MV-4-11 (cell line): Measurements from ENCODE around the gene NXNL2.
A peak's percentile ranks its signal among the peaks of the same experiment; 100 is the strongest.

Experiments used
- DNase-seq: peaks from one replicate; lab custom pipeline; 2025; lab: John Stamatoyannopoulos, UW

Gene NXNL2

GRCh38 chr9:88534456-88535225 lies at the start of gene NXNL2:
NXNL2 (plus strand) TSS chr9:88535178; CDS start chr9:88535435, 257 bp downstream.
- DNase-seq: no peak

DNA sequence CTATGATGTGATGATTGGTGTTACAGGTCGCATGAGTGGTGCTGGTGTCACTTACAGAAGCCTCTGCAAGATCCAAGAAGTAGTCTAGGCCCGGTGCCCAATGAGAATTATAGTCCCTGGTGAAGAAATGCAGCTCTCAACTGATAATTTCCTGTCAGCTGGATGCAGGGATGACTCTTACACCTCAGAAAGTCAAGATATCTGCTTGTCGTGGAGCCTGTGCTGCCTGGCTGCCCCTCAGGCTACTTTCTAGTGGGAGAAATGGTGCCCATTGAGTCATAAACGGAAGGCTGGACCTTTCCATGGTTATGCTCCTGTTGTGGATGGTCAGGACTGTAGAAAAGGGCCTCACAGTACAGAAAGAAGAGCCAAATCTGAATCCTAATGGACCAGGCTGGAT lies 46.8 kb upstream of the NXNL2 start:
- no peak for DNase-seq

- no peak for DNase-seq
These were observed 39.8 kb upstream of the NXNL2 start for GRCh38 chr9:88494983-88495721.

- DNase-seq: no peak
These were observed 37.8 kb upstream of the NXNL2 start for GRCh38 chr9:88497224-88497623.

DNA sequence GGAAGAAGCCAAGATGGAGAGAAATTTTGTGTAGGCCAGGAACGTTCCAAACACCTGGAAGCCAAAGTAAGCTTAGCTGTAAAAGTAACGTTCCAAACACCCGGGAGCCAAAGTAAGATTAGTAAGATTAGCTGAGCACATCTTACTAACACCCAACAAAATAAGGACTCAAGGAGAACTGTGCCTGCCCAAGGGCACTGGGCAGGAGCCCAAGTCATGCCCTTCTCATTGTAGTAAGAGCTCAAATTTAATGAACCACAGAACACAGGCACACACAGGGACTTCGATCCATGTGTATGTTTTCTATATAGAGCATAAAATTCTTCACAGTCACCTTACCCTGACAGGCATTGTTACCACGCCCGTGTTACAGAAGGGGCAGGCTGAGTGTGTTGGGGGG lies 36.1 kb upstream of the NXNL2 start:
- no peak for DNase-seq

GRCh38 chr9:88501086-88501485 lies 33.9 kb upstream of the NXNL2 start:
- DNase-seq: no peak

- no peak for DNase-seq
These were observed 32.4 kb upstream of the NXNL2 start for GRCh38 chr9:88502552-88503034.

DNA sequence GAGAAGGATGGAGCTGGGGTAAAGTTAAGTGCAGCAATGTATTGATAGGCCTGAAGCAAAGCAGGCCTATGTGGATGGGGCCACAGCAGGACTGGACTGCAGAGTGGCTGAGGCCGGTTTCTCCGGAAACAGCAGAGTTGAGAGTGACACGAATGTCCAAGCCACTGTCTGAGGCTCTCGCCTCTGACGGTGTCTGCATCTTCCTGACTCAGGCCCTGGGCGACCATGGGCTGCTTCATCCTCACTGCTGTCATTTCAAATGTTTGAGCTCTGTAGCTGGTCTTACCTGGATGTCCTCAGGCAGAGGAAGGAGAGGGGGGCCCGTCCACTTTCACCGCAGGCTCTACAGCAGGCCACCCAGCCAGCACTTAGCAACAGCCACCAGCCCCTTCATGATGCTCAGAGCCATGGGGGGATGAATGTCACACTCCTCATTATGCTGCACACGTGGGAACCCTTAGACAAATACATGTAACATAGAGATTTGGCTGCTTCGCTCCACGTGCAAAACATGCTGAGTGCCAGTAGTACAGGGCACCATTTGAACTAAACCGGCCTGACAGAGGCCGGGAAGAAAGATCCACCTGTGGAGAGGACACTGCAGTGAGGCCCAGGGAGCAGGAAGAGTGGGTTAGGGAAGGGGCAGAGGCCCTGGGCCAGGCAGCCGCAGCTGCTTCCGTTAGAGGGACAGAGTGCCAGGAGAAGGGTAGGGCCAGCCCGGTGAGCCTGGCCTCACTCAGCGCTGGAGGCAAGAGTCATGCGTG lies 31.7 kb upstream of the NXNL2 start:
- DNase-seq: no peak

GRCh38 chr9:88503845-88504764 lies 30.9 kb upstream of the NXNL2 start:
- DNase-seq: no peak

DNA sequence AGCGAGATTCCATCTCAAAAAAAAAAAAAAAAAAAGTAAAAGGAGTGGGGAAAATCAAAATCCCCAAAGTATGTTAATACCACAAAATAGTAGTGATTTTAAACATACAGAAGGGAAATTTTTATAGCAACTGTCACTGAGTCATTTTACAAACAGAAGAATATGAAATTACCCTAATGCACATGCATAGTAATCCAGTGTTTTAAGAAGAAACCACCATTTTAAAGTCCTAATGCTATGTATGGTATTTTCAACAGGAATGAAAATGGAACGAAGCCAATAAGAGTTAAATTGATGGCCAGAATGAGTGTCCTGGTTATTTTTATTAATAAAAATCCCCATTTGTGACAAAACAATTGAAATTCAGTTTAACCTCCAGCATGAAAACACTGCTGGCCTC lies 26.7 kb upstream of the NXNL2 start:
- no peak for DNase-seq

GRCh38 chr9:88511906-88512305 lies 23.1 kb upstream of the NXNL2 start:
- DNase-seq: no peak

DNA sequence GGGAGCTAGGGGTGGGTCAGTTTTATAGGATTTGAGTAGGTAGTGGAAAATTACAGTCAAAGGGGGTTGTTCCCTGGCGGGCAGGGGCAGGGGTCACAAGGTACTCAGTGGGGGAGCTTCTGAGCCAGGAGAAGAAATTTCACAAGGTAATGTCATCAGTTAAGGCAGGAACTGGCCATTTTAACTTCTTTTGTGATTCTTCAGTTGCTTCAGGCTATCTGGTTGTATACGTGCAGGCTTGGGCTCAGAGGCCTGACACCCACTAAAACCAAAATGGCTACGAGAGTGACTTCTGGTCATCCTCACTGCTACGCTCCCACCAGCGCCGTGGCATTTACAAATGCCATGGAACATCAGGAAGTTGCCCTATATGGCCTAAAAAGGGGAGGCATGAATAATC lies 20.7 kb upstream of the NXNL2 start:
- DNase-seq: no peak

- peak; percentile 74 for DNase-seq
These were observed 13.7 kb upstream of the NXNL2 start for GRCh38 chr9:88521308-88521707.

GRCh38 chr9:88522360-88522759 lies 12.6 kb upstream of the NXNL2 start:
- no peak for DNase-seq

DNA sequence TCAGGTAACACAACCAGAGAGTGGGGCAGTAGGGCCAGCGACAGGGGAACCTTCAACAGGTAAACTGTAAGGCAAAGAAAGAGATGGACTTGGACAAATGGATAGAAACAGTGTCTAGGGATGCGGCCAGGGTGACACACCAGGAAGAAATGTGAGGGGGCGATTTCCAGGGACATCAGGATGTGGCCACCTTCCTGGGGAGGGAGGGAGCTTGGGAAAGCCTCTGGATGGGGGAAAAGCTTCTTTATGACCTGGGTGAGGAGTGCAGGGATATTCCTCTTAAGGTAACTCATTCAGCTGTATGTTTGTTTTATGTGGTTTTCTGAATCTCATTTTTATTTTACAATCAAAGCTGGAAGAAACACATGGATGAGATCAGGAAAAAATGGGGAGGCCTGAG lies 11.9 kb upstream of the NXNL2 start:
- no peak for DNase-seq

GRCh38 chr9:88524911-88525310 lies 10.1 kb upstream of the NXNL2 start:
- DNase-seq: no peak

DNA sequence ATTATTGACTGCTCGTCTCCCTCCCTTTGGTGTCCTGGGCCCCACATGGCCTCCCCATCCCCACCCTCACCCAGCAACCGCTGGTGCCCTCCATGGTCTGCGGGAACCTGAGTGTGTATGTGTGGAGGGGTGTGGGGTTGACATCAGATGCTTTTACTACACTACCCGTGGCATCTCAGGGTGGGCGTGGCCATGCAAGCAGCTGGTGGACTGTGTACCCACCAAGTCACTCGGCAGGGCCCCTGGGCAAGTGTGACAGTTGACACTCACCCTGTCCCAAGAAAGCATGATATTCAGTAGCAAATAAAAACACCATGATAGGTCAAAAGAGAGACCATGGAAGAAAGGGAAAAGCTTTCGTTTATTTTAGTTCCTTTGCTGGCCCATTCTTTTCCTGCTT lies 7.4 kb upstream of the NXNL2 start:
- DNase-seq: no peak

GRCh38 chr9:88528080-88528790 lies 6.7 kb upstream of the NXNL2 start:
- DNase-seq: no peak

DNA sequence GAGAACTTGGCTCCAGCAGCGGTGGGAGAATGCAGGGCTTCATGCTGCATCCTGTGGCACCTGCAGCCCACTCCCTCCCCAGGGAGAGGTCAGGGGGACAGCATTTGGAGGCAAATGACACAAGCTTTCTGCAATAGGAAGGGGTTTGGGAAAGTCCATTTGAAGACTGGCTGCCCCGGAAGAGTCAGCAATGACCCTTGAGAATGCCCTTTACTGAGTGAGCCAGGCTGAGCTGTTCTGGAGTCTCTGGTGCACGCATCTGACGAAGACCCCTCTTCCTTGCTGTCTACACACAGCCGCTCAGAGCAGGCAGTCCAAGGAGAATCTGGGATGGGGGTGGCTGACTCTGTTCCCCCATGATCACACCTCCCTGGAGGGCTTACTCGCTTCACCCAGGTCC lies 5.5 kb upstream of the NXNL2 start:
- DNase-seq: no peak

- DNase-seq: peak; percentile 74
These were observed 4.9 kb upstream of the NXNL2 start for GRCh38 chr9:88530051-88530450.
